Stimulated activated CD8-positive, alpha-beta memory T cell treated with anti-CD3 and anti-CD28 coated beads, Interleukin-15, amount 100 ng/mL, for 4 hours (primary cell): Measurements from ENCODE around the gene SKAP1.
"Not testable (repeated sequence)": the region's sequence is repeated elsewhere in the genome, so short reads cannot be mapped to it uniquely, and the experiment has no call there.

Experiments
- DNase-seq, 2 donors: peaks; one replicate each; pipeline ENCODE4 v3.0.0-alpha.2; 2020; ENCODE audit warnings: low read depth in 2 of 2

The SKAP1 gene

GRCh38 chr17:48328457-48328856 lies 101.6 kb downstream of the SKAP1 start:
- DNase-seq: no peak

GRCh38 chr17:48326310-48326709 lies 103.7 kb downstream of the SKAP1 start:
- DNase-seq: no peak

- no peak for DNase-seq
These were observed 108.0 kb downstream of the SKAP1 start for GRCh38 chr17:48322060-48322459.

GRCh38 chr17:48317732-48318131 lies 112.3 kb downstream of the SKAP1 start:
- DNase-seq: no peak

- no peak for DNase-seq
These were observed 115.3 kb downstream of the SKAP1 start for GRCh38 chr17:48314716-48315115.

- DNase-seq: no peak
These were observed 116.8 kb downstream of the SKAP1 start for GRCh38 chr17:48313096-48313755.

GRCh38 chr17:48311324-48311723 lies 118.7 kb downstream of the SKAP1 start:
- DNase-seq: no peak

- DNase-seq: no peak
These were observed 119.2 kb downstream of the SKAP1 start for GRCh38 chr17:48310748-48311213.

- DNase-seq: no peak
These were observed 121.4 kb downstream of the SKAP1 start for GRCh38 chr17:48308581-48308980.

- peak in 1 of 2 donors; percentile 24 for DNase-seq
These were observed 122.1 kb downstream of the SKAP1 start for GRCh38 chr17:48307814-48308411.

- no peak for DNase-seq
These were observed 122.8 kb downstream of the SKAP1 start for GRCh38 chr17:48307255-48307654.

GRCh38 chr17:48301002-48301401 lies 129.0 kb downstream of the SKAP1 start:
- no peak for DNase-seq

- no peak for DNase-seq
These were observed 130.3 kb downstream of the SKAP1 start for GRCh38 chr17:48299760-48300159.

- DNase-seq: no peak
These were observed 132.2 kb downstream of the SKAP1 start for GRCh38 chr17:48297825-48298224.

GRCh38 chr17:48296453-48296852 lies 133.6 kb downstream of the SKAP1 start:
- no peak for DNase-seq

GRCh38 chr17:48295362-48296288 lies 134.4 kb downstream of the SKAP1 start:
- DNase-seq: no peak

GRCh38 chr17:48294806-48295361 lies 135.1 kb downstream of the SKAP1 start:
- no peak for DNase-seq

GRCh38 chr17:48294020-48294805 lies 135.8 kb downstream of the SKAP1 start:
- no peak for DNase-seq

GRCh38 chr17:48293319-48294019 lies 136.5 kb downstream of the SKAP1 start:
- no peak for DNase-seq

GRCh38 chr17:48290378-48290777 lies 139.6 kb downstream of the SKAP1 start:
- DNase-seq: no peak

GRCh38 chr17:48286917-48287316 lies 143.1 kb downstream of the SKAP1 start:
- not testable (repeated sequence) for DNase-seq
